Frontal cortex (tissue), 4 donors: ENCODE results near the gene RHO. TPM values are rescaled to one million over a fixed set of nuclear protein-coding genes. Genes with fewer than 3 reads are reported as not detected.
"Not testable (repeated sequence)": the region's sequence is repeated elsewhere in the genome, so short reads cannot be mapped to it uniquely, and the experiment has no call there.

Experiments used
- DNase-seq, 2 donors: peaks; one replicate each; pipeline ENCODE4 v3.0.0; 2012; ENCODE audit warnings: low spot score in 2 of 2
- FAIRE-seq: peaks from 2 replicates; lab custom pipeline; 2012; peaks lifted over from hg19 to GRCh38; lab: Jason Lieb, UNC
- total RNA-seq: library from RNA; depleted of rRNA; stranded (reverse); fragments of >200 nt; gene quantifications from one replicate; pipeline ENCODE4 v1.2.3, GENCODE V29; 2014
- donor health status: control.
- donor health status: control.
- donor health status: control.

The RHO gene
- total RNA-seq, 1 donor from 2014 or later, result not detected

- no peak for DNase-seq
- FAIRE-seq, result no peak
These were observed 8.4 kb downstream of the RHO start for GRCh38 chr3:129536804-129537203.

- FAIRE-seq, result no peak
- DNase-seq, result no peak
These were observed 10.8 kb downstream of the RHO start for GRCh38 chr3:129539206-129539605.

- no peak for DNase-seq
- FAIRE-seq, result no peak
These were observed 12.5 kb downstream of the RHO start for GRCh38 chr3:129540776-129541516.

GRCh38 chr3:129542747-129543146 is 14.3 kb downstream of the RHO start:
- no peak for FAIRE-seq
- DNase-seq, result no peak

- no peak for FAIRE-seq
- DNase-seq, result no peak
These were observed 14.8 kb downstream of the RHO start, which contains the start of gene H1-8 for GRCh38 chr3:129543156-129543790. H1-8 (plus strand) TSS chr3:129543175; CDS start chr3:129543219, 44 bp downstream.

GRCh38 chr3:129543999-129544398 is 15.6 kb downstream of the RHO start:
- no peak for FAIRE-seq
- DNase-seq, result no peak

- not testable (repeated sequence) for FAIRE-seq, DNase-seq
These were observed 17.5 kb downstream of the RHO start for GRCh38 chr3:129545951-129546350.

- DNase-seq (no peak), FAIRE-seq (no peak)
These were observed 18.8 kb downstream of the RHO start for GRCh38 chr3:129547241-129547640.

- FAIRE-seq, result no peak
These were observed 19.9 kb downstream of the RHO start for GRCh38 chr3:129548104-129548965.

GRCh38 chr3:129549006-129549800 is 20.8 kb downstream of the RHO start:
- FAIRE-seq, result no peak
- DNase-seq, result no peak

More at GRCh38 chr3:129548104-129548965, 19.9 kb downstream of the RHO start:
- no peak for DNase-seq

GRCh38 chr3:129549805-129550204 is 21.4 kb downstream of the RHO start:
- no peak for FAIRE-seq

GRCh38 chr3:129552287-129553050 is 24.0 kb downstream of the RHO start:
- DNase-seq (peak in 1 of 2 donors; percentile 58), FAIRE-seq (no peak)

More at GRCh38 chr3:129549805-129550204, 21.4 kb downstream of the RHO start:
- no peak for DNase-seq

GRCh38 chr3:129553171-129553570 is 24.7 kb downstream of the RHO start:
- FAIRE-seq (no peak), DNase-seq (no peak)

- DNase-seq (no peak), FAIRE-seq (no peak)
These were observed 25.3 kb downstream of the RHO start for GRCh38 chr3:129553719-129554118.

GRCh38 chr3:129554356-129555152 is 26.1 kb downstream of the RHO start:
- DNase-seq, result no peak

GRCh38 chr3:129555153-129555550 is 26.7 kb downstream of the RHO start:
- FAIRE-seq, result no peak

More at GRCh38 chr3:129554356-129555152, 26.1 kb downstream of the RHO start:
- no peak for FAIRE-seq

GRCh38 chr3:129555616-129556357 is 27.3 kb downstream of the RHO start:
- DNase-seq, result no peak
- no peak for FAIRE-seq

More at GRCh38 chr3:129555153-129555550, 26.7 kb downstream of the RHO start:
- DNase-seq, result no peak
